Bone marrow (tissue), 2 donors: ENCODE measurements around the gene HFM1.
"Not testable (repeated sequence)": the region's sequence is repeated elsewhere in the genome, so short reads cannot be mapped to it uniquely, and the experiment has no call there.

Source experiments
- DNase-seq, 2 donors: peaks; one replicate each; lab custom pipeline; 2025; lab: John Stamatoyannopoulos, UW

The HFM1 gene, protein sequence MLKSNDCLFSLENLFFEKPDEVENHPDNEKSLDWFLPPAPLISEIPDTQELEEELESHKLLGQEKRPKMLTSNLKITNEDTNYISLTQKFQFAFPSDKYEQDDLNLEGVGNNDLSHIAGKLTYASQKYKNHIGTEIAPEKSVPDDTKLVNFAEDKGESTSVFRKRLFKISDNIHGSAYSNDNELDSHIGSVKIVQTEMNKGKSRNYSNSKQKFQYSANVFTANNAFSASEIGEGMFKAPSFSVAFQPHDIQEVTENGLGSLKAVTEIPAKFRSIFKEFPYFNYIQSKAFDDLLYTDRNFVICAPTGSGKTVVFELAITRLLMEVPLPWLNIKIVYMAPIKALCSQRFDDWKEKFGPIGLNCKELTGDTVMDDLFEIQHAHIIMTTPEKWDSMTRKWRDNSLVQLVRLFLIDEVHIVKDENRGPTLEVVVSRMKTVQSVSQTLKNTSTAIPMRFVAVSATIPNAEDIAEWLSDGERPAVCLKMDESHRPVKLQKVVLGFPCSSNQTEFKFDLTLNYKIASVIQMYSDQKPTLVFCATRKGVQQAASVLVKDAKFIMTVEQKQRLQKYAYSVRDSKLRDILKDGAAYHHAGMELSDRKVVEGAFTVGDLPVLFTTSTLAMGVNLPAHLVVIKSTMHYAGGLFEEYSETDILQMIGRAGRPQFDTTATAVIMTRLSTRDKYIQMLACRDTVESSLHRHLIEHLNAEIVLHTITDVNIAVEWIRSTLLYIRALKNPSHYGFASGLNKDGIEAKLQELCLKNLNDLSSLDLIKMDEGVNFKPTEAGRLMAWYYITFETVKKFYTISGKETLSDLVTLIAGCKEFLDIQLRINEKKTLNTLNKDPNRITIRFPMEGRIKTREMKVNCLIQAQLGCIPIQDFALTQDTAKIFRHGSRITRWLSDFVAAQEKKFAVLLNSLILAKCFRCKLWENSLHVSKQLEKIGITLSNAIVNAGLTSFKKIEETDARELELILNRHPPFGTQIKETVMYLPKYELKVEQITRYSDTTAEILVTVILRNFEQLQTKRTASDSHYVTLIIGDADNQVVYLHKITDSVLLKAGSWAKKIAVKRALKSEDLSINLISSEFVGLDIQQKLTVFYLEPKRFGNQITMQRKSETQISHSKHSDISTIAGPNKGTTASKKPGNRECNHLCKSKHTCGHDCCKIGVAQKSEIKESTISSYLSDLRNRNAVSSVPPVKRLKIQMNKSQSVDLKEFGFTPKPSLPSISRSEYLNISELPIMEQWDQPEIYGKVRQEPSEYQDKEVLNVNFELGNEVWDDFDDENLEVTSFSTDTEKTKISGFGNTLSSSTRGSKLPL (N-terminal part only)

DNA sequence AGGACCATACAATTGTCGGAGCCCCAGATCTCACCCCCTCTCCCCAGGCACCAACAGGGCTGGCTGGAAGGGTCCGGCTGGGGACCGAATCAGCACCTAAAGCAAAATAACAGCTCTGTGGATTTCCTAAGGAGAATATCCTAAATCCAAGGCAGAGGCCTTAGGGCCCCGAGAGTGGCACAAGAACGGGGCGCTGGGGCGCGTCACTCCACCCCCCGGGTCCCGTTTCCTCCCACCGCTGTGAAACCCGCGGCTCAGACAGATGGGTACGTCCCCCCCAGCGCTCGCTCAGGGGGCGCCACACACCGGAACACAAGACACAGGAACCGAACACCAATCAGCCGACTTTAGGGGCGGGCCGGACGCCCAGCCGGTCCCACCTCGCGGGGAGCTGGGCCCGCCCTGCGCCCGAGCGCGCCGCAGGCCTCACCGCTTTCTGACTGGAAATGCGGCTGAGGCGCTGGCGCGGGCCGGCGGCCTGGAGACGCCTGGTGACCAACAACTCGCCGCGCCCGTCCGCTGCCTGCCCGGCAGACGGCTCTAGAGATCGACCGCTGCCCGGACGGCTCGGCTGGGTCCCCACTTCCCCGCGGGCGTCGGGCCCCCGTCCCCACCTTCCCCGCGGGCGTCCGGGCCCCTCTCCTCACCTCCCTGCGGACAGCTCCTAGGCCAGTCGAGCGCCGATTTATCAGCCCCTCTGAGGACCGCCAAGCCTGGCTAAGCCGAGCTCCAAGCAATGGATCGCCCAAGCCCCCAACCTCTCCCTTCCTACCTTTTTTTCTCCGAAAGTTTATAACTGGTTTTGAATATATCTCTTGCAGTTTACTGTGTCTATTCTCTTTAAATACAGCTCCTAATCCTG lies at the start of gene HFM1:
Gene HFM1, minus strand, starts transcription at position 687 of the 862 bp plus-strand sequence. CDS start 3,755 bp downstream, outside the sequence.
- DNase-seq: no peak

DNA sequence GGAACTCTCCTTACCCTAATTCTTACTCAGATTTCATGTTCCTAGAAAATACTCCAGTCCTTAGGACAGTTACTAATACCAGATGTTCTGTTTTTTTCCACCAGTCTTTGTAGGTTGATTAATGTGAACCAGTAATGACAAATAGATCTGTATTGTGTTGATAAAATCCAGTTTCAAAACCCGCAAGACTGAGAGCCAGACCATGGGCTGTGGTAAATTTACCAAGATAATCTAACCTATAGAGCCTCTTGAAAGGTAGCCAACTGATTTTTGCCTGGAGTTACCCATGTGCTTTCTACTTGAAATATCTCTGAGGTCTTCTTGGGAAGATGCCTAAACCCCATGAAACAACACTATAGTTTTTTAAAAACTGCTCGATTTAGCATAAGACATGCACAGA lies 49.5 kb upstream of the HFM1 start:
- DNase-seq: no peak

DNA sequence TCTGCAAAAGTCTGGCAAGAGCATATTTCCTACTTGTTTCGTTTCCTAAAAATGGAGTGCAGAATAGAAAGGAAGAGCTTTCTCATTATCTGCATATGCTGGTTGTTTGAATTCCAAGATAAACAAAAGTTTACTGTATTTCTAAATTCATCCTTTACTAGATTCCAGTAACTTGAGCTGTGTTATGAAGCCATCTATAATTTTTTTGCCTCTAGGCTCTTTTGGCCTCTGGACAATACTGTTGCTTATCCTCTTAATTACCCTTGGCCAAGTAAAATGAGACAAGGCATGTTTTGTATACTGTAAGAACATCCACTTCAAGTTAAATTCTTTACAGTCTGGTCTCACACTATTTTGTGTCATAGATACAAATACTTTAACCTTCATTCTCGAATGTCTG lies 45.6 kb upstream of the HFM1 start:
- no peak for DNase-seq

DNA sequence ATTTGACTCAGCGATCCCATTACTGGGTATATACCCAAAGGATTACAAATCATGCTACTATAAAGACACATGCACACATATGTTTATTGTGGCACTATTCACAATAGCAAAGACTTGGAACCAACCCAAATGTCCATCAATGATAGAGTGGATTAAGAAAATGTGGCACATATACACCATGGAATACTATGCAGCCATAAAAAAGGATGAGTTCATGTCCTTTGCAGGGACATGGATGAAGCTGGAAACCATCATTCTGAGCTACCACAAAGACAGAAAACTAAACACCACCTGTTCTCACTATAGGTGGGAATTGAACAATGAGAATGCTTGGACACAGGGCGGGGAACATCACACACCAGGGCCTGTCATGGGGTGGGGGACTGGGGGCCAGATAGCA lies 43.1 kb upstream of the HFM1 start:
- not testable (repeated sequence) for DNase-seq

DNA sequence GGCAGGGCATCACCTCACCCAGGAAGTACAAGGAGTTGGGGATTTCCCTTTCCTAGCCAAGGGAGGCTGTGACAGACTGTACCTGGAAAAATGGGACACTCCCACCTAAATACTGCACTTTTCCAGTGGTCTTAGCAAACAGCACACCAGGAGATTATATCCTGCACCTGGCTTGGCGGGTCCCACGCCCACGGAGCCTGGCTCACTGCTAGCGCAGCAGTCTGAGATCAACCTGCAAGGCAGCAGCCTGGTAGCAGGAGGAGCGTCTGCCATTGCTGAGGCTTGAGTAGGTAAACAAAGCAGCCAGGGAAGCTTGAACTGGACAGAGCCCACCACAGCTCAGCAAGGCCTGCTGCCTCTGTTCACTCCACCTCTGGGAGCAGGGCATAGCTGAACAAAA lies 37.3 kb upstream of the HFM1 start:
- DNase-seq: not testable (repeated sequence)

DNA sequence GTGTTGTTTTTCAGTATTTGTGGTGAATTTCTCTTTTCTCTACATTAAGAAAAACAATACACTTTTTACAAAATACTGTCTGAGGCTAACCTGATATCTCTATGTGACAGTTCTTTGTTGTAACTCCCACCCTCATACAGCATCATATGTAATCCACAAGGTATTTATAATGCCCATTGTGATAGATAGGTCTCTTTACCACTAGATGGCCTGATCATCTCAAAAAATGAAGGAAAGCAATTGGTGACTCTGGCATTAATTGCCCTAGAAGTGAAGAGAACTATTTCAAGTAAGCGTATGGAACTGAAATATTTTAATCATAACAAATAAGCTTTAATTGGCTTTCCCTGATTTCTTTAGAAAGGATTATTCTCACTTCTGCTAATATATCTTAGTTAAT lies 36.2 kb upstream of the HFM1 start:
- DNase-seq: peak in 1 of 2 donors; percentile 7

DNA sequence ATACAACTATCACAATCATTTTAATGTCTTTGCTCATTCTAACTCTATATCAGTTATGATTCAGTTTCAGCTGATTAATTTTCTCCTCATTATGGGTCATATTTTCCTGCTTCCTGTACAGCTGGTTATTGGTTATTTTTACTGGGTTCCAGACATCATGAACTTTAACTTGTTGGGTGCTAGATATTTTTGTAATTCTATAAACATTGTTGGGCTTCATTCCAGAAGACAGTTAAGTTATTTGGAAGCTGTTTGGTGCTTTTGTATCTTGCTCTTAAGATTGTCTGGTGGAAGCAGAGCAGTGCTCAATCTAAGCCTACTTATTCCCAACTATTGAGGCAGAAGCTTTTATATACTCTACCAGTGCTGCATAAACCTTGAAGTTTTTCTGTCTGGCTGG lies 34.4 kb upstream of the HFM1 start:
- DNase-seq: no peak

DNA sequence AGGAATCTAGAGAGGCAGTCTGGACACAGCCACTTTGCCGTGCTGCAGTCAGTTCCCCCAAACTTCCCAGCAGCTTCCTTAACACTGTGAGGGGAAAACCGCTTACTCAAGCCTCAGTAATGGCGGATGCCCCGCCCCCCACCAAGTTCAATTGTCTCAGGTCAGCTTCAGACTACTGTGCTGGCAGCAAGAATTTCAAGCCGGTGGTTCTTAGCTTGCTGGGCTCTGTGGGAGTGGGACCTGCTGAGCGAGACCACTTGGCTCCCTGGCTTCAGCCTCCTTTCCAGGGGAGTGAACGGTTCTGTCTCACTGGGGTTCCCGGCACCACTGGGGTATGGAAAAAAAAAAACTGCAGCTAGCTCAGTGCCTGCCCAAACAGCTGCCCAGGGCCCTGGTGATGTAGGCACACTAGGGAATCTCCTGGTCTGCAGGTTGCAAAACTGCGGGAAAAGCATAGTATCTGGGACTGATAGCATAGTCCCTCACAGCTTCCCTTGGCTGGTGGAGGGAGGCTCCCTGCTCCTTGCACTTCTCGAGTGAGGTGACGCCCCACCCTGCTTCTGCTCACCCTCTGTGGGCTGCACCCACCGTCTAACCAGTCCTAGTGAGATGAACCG lies 23.7 kb upstream of the HFM1 start:
- DNase-seq: no peak

DNA sequence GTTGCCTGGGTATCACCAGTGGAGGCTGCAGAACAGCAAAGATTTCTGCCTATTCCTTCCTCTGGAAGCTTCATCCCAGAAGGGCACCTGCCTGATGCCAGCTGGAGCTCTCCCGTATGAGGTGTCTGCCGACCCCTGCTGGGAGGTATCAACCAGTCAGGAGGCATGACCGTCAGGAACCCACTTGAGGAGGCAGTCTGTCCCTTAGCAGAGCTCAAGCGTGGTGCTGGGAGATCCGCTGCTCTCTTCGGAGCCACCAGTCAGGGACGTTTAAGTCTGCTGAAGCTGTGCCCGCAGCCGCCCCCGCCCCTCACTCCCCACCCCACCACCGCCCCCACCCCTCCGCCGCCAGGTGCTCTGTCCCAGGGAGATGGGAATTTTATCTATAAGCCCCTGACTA lies 23.1 kb upstream of the HFM1 start:
- DNase-seq: no peak

DNA sequence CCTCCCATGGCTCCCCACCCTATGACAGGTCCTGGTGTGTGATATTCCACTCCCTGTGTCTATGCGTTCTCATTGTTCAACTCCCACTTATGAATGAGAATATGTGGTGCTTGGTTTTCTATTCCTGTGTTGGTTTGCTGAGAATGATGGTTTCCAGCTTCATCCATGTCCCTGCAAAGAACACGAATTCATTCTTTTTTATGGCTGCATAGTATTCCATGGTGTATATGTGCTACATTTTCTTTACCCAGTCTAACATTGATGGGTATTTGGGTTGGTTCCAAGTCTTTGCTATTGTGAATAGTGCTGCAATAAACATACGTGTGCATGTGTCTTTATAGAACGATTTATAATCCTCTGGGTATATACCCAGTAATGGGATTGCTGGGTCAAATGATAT lies 17.9 kb upstream of the HFM1 start:
- DNase-seq: not testable (repeated sequence)

DNA sequence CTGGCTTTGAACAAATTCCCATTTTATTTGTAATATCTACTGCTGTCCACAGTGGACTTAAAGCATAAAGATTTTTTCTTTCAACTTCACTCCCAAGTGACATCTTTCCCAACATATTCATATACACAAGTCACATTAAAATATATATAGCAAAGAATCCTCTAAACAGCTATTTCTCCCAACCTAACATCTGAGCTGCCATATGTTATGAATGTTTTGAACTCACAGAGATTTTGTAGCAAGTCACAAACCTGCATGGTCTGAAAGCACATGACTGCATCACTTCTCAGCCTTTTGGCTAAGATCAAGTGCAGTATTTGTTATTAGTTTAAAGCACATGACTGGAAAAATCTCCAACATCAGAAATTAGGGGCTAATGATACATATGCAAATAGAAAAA lies 7.7 kb upstream of the HFM1 start:
- no peak for DNase-seq

DNA sequence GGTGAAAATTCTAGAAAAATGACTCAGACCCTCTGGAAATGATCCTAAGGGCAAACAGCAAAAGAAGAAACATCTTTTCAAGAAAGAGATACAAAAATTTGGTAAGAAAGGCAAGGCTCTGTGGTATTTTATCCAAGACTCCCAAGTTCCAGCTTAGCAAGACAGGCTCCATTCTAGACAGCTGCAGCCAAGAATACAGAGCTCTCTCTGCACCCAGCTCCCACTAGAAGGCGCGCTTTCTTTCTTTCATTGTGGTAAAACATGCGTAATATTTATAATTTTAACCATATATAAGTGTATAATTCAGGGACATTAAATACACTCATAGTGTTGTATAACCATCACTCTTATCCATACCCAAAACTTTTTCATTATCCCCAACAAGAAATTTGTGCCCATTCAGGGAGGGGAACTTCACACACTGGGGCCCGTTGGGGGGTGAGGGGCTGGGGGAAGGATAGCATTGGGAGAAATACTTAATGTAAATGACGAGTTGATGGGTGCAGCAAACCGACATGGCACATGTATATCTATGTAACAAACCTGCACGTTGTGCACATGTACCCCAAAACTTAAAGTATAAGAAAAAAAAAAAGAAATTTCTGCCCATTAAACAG lies 2.2 kb upstream of the HFM1 start:
- DNase-seq: no peak

DNA sequence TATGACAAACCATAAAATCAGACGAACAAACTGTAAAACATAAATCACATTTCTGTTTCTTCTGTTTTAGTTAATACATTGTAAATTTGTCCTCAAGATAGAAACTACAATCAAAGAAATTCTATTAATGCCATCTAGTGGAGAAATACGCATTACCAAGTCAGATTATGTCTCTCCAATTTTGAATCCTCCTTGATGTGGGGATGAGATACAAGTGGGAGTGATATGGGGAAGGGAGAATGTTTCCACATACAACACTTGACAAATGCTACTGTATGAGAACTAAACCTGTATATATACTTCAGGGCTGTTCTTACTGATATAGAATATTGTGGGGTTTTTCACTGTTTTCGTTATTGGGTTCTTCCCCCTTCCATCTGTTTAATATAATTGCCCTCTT lies 2.6 kb downstream of the HFM1 start:
- DNase-seq: no peak

DNA sequence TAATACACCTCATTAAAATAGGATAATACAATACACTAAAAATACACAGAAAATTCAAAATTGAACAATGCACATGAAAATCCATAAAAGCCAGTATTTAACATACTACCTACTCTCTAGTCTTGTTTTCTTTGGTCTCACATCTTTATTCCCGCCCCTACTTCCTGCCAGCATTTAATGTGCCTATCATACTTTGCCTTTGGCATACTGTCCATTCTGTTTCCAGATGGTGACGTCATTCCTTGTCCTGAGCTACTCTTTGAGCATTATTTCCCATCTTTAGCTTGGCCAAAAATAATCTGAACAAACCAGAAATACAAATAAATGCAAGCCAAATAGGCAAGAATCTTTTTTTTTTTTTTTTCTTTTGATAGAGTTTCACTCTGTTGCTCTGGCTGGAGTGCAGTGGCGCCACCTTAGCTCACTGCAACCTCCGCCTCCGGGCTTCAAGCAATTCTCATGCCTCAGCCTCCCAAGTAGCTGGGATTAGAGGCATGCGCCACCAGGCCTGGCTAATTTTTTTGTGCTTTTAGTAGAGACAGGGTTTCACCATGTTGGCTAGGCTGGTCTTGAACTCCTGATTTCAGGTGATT lies 4.4 kb downstream of the HFM1 start:
- no peak for DNase-seq

DNA sequence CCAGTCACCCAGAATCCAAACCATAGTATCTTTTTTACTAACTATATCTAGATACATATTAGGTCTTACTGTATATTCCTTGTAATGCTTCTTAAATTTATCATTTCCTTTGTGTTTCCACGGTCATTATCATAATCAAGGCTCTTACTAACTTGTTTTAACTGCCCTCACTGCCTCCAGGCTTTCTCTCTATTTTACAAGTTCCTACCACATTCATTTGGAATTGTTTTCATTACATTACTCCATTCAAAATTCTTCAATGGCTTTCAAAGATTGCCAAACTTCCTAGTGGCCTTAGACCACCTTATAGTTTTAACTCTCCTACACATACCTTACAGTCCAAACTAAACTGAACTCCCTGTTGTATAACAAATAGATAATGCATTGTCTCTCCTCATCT lies 6.3 kb downstream of the HFM1 start:
- DNase-seq: no peak

DNA sequence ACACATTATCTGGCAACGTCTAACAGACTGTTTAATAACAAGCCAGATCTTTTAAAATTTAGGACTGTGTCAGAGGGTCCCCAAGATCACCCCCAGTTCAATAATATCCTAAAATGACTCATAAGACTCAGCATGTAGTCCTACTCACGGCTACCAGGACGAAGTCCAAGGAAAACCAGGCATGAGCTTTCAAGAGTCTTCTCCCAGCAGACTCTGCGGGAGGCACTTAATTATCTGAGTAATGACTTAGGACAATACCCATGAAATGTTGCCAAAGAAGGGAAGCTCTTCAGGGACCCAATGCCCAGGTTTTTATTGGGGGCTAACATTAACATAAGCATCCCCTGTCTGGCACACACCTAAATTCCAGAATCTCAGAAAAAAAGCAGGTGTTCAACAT lies 7.0 kb downstream of the HFM1 start:
- DNase-seq: no peak

DNA sequence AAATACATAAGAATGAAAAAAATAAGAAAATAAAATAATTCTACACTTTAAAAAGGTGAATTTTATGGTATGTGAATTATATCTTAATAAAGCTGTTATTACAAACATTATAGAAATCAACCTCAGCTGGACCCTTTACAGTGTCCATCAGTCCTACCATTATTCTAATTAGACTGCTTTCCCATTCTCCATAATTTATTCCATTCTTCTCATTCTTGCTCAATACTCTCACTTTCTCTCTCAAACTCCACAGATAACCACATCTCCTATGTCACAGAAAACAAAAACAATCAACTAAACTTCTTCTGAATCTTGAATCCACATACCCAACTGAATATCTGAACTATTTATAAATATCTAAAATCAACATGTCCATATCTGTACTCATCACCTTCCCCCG lies 11.6 kb downstream of the HFM1 start:
- no peak for DNase-seq

DNA sequence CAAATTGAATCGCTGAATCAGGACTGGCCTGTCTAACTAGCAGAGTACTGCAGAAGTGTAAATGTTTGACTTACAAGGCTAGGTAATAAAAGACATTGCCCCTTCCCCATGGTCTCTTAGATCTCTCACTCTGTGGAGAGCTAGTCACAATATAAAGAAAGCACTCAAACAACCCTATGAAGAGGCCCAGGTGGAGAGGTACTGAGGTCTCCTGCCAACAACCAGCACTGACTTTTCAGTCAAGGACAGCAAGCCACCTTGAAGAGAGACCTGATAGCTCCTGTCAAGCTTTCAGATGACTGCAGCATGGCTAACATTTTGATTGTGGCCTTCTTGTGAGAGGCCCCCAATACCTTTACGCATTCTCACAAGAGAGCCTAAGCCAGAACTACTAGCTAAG lies 18.5 kb downstream of the HFM1 start:
- no peak for DNase-seq

DNA sequence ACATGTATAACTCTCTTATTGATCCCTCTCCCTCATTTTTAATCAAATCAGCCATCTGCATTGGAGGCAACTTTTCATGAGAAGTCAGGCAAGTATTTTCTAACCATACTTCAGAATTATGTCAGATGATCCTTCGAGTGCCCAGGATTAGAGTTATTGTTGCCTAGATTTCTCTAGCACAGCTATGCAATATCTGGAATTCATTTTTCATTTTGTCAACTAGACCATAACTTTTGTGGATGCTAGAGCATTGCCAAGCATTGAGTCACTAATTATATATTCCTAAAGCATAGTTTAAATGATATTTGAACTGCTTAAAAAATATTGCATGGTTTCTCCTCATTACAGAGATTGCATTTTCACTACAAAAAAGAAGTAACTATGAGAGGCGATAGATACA lies 21.2 kb downstream of the HFM1 start:
- DNase-seq: no peak

DNA sequence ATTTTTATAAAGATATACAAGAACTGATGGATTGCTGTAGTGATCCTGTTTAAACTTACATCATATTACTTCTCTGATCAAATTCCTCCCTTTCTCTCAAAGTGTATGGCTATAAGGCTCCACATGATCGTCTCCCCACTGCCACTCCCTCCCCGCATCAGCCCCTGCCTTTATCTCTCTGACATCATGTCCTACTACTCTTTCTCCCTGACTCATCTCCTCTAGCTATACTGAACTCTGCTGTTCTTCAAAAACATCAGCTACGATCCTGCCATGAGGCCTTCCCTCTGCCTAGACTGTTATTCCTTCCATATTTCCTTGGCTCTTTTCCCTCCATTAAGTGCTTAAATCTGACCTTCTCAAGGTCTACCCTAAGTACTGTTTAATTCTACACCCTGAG lies 22.8 kb downstream of the HFM1 start:
- no peak for DNase-seq
